Stimulated activated naive CD4-positive, alpha-beta T cell (primary cell): ENCODE results near the gene PIK3C3.
A peak's percentile ranks its signal among the peaks of the same experiment; 100 is the strongest.

Experiments used
- DNase-seq, 6 experiments: peaks; one replicate each; lab custom pipeline; 2025; lab: John Stamatoyannopoulos, UW

PIK3C3 gene

DNA sequence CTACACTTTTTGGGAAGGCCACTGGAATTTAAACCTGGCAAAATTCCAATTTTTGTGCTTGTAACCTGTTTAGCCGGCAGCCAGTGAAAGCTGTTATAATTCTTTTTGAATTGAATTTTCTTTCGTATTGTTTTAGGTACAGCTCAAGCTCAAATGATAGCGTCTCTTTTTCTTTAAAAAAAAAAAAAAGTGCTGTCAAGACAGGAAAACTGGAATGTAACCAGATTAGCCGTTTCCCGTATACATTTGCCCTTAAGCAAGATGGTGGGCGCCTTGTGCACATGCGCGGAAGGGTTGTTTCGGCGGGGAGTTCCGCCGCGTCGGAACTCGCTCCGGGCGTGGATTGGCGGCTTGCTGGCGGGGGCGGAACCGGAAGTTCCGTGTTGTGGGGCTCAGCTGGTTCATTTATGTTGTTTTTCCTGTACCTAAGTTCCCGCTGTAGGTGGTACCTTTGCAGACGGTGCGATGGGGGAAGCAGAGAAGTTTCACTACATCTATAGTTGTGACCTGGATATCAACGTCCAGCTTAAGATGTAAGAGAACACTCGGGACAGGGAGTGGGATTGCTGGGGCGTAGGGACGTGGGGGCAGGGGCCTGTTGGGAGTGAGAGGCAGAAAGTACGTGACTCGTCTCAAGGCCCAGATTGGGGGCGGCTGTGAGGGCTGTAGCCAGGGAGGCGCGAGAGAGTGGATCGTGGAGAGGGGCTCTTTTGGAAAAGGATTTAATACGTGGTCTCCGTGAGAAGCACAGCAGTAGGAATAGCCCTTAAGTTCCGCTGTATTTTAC is at the start of gene PIK3C3:
Gene PIK3C3 (plus strand): TSS at position 408 of the 787 bp plus-strand sequence. CDS start 58 bp downstream, at position 466.
- DNase-seq = peak; percentile 92 to 98 (median 96)

DNA sequence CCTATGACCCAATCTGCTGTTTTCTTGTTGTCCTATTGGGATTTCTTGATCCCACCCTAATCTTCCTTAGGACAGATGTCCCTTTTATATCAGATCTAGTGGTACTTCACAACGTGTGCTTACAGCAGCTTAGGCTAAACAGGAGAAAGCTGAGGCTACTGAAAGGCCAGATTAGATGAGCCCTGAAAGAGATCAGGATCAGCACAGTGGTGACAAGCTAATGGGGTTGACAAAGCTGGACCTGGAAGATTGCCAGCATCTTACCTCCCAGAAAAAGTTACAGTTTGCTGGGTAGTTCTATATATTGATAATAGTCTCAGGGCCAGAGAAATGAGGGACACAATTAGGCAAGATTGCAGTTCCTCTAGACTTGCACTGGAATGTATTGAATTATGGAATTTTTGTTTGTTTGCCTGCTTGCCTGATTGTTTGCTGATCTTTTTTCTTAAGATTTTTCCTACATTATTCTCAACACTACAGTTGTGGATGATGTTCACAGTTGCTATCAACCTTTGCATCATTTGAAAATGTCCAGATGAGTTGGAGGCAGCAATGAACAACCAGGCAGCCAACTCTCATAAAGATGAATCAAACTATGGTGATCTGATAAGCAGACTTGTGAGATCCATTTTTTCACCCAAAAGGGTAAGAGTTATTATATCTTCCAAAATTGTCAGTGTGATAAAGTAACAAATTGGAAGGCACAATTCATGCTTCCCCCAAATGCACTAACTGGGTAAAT is 49.1 kb upstream of the PIK3C3 start:
- no peak for DNase-seq

DNA sequence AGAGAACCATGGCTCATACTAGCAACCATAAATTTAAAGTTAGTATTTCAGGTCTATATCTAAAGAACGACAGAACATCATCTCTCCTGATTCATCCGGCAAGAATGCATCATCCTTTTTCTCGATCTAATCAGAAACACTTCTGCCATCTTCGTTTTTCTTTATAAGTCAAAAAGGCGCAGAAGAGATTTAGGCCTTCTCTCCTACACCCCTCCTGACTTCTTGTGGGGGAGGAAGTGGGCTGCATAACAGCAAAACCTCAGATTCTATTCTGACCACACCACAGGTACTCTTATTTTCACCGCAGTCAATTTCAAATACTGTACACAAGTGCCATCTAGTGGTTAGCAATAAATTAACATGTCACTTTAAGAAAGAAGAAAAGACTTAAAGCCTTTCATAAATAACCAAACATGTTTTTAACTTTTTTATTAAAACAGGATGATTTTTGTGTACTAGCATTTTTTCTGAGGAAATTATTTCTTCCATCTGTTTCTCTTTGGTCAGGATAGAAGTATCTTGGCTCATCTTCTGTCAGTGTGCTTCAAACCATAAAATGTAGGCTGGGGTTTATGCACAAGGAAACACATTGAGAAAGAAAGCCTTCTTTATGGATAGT is 48.4 kb upstream of the PIK3C3 start:
- peak in 4 of 6 experiments; percentile 1 to 73 (median 56) for DNase-seq

DNA sequence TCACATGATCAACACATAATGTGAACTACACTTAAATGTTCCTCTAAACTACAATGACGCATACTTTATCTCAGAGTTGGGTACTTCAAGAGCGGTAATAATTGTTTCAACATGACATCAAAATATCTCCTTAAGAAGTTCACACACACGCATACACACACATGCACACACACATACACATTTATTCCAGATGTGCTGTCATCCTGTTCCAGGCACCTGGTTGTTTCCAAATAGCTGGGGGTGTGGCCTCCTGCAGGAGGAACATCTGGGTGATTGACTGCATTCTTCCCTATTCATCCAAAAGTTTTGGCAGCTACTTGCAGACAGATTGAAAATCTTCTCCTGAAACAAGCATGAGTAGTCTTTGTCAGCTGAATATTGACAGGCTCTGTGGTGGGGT is 37.9 kb upstream of the PIK3C3 start:
- DNase-seq = no peak

DNA sequence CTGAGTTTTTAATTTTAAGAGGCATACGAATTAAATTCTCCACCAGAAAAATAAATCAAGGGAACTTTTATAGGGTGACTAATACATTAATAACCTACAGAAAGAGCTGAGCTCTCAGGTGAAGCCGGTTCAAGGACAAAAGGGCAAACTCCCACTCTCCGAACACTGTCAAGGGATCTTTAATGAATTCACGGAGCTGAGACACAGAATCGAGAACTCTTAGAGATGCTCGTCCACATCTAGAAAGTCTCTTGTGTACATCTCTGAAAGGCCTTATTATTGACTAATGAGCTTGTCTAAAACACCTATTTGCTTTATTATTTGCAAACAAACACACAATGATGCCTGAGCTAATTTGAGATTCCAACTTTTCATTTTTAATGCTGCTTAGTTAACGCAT is 33.3 kb upstream of the PIK3C3 start:
- no peak for DNase-seq

DNA sequence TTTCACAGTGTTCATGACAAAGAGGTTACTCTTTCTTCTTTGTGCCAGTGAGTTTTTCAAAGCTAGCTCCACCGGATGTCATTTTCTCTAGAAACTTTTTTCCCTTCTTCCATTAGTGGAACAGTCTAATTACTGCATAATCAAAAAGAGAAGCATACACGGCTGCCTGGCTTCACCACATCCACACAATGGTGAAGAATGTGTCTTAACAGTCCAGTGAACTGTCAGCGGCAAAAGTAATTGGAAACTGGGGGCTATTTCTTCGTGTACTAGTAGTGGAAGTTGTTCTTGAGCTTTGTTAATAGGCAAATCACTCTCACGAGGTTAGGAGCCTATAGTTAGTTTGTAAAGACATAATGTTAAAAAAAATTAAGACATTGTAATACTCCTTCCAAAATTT is 32.9 kb upstream of the PIK3C3 start:
- DNase-seq = no peak

DNA sequence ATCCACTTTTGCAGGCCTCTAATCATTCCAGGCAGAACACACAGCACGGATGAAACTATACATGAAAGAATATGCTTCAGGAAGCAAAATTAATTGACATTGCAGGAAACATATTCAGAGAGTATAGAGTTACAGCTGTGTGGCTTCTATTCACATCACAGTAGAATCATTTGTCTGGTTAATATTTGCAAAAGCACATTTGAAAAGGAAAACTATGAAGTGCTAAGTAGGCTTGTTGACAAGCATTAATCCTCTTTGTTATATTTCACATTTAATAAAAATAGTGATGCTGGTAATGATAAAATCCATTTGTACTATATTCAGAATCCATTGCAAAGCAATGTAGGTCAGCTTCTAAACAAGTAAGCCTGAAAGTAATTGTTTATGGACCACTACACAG is 32.2 kb upstream of the PIK3C3 start:
- no peak for DNase-seq

DNA sequence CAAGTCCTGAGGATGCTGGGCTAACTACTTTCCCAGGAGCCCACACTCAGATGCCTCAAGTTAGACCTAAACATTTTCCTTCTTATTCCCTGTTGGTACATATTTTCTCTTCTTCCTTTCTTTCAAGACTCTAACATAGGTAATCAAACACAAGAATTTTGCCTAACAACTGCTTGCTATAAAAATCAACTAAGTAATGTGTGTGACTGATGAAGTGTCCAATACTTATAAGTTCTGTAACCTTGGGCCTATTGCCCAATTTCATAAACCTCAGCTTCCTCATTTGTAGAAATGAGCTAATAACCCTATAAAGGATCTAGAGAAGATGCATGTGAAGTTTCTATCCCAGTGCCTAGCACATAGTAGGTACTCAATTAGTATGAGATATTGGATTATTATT is 31.6 kb upstream of the PIK3C3 start:
- no peak for DNase-seq

DNA sequence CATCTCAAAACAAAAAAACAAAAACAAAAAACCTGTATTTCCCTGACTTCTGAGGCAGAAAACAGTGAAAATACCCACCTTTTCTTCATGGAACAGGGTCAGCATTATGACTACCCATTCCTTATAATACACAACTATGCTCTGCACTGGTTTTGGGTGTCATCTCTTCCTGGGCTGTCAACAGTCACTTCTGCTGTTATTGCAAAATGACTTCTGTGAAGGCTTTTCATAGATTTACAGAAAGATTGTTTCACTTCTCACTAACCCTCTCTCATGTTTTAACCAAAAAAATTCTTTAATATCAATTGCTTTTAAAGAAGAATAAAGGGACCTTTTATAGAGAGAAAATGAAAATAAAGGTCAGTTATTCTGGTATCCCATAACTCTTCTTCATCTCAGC is 26.5 kb upstream of the PIK3C3 start:
- no peak for DNase-seq

DNA sequence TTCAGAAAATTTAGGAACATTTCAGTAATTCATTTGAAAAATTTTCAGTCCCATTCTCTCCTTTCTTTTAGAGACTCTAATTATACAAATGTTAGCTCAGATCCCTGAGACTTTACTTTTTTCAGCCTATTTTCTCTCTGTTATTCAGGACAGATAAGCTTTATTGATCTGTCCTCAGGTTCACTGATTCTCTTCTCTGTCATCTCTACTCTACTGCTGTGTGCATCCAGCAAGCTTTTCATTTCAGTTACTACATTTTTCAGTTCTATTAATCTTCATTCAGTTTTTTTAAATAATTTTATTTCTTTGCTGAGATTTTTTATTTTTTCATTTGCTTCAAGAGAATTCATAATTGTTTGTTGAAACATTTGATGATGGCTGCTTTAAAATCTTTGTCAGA is 22.1 kb upstream of the PIK3C3 start:
- DNase-seq = no peak

DNA sequence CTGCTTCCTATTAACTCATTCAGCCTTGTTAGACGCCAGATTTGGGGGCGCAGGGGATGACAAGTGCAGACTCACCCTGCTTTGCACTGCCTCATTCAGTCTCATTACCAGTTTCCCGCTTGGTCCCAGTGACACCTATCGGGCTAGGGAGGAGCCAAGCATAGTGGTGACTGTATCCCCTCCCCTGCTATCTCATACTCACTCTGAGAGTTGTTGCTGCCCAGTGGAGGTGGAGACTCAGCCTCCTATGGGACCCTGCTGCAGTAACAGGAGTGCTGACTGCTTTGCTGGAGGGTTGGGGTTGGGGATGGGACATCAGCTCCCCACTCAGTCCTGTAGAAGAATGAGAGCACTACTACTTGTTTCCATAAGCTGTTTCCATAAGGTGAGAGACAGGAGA is 21.3 kb upstream of the PIK3C3 start:
- DNase-seq = no peak

DNA sequence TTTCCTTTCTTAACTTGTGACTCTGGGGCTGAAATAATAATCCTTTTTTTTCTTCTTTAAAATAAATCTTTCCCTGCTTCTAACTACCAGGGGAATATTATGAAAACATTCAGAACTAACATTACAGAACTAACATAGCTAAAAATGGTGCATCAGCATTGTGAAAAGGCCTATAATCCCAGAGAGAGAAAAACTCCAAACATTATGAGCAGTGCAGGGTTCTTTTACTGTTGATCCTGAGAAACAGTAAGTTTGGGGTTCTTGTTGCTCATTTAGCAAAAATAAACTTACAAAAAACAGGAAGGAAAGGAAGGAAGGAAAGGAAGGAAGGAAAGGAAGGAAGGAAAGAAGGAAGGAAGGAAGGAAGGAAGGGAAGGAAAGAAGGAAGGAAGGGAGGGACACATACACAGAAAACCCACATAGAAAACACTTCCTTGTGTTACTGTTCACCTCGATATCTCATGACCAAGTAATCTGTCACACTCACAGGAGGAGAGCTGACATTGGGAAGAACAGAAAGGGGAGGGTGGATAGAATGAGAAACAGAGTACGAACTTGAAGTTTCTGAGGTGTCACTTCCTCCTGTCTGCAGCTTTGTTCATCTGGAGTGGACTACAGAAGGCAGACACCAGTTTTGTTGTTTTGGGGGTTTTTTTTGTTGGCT is 18.4 kb upstream of the PIK3C3 start:
- no peak for DNase-seq

DNA sequence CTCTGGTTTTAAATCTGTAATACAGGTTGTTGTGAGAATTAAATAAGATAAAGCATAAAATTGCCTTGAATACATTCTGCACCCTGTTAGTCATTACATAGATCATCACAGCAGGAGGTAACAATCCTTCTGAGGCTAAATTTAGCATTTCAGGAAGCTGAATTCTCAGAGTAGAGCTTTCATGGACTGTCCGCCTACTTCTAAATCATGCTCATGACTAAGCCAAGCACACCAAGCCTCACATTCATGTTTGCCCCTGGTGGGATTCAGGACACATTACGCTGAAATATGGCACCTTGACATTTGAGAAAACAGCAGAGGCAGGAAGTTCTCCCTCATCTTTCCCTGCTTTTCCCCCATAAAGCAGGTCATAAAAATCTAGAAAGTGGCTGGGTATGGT is 16.6 kb upstream of the PIK3C3 start:
- DNase-seq = no peak

DNA sequence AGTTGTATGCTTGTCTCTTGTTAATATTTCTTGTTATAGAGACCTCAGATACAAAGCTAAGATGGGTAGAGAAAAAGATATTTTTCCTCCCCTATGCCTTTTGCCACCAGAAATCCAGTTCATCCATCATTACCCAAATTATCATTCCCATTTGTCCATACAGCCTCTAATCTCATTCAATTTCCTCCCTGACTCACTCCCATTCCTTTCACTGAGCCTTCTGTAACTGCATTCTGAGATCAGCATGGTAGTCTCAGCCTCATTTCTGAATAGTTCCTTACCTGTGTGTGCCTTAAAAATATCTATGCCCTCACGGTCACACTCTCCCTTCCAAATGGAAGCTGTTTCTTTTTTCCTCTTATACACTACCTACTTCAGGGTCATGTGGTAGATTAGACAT is 15.7 kb upstream of the PIK3C3 start:
- no peak for DNase-seq

DNA sequence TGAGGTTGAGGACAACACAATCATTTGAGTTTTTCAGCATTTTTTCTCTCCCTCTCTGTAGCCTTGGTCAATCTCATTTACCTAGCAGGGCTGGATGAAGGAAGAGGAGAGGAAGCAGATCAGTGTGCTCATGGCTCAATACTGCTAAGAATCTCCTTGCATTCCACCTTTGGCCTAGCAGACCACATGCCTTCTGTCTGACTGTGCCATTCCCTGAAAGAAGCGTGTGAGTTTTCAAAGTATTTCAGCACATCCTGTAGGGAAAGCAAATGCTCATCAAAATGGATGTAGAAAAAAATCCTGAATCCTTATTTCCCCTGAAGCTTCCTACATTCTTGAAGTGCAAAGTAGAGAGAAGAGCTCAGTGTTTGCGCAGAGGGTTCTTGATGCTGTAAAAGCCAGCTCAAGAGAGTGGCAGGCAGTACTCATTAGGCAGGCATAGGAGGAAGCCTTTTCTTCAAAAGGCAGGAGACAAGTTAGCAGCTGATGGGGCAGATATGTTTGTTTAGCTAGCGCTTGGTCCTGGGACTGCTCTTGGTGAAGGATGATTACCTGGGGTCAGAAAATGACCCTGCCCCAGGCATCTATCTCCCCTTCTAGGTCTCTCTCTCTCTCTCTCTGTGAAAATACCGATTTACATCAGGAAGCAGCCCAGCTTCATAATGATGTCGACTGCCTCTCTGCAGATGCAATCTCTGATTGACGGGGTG is 14.4 kb upstream of the PIK3C3 start:
- DNase-seq = no peak

DNA sequence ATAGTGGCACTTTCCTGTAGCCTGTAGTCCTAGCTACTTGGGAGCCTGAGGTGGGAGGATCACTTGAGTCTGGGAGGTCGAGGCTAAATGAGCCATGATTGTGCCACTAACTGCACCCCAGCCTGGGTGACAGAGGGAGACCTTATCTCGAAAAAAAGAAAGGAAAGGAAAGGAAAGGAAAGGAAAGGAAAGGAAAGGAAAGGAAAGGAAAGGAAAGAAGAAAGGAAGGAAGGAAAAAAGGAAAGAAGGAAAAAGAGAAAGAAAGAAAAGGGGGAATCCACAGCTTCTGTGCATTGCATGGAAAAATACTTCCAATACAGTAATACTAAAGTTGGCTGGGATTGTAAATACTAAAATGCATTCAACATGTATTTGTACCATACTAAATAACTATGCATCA is 12.8 kb upstream of the PIK3C3 start:
- no peak for DNase-seq

DNA sequence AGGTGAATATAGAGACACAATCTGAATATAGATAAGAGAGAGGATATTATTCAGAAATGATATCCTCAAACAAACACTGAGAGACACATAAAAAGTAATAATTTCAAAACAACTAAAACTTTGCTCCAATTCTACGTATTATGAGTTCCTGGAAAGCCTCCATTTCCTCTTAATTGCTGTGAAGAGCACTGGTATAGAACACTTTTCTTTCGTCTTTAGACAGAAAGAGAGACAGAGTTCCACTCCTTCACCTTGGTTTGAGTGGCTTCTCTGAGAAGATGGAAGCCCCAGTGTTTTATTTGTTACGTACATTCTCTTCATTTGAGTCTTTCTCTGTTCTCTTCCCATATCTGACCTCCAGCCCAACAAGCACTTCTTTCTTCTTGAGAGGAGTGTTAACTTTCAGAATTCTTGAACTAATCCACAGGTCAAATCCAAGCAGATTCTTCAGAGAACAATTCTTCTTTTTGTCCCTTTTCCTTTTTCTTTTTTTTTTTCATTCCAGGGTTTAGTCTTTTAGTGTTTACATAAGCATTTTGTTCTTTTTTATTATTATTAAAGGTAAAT is 6.4 kb upstream of the PIK3C3 start:
- DNase-seq = no peak

DNA sequence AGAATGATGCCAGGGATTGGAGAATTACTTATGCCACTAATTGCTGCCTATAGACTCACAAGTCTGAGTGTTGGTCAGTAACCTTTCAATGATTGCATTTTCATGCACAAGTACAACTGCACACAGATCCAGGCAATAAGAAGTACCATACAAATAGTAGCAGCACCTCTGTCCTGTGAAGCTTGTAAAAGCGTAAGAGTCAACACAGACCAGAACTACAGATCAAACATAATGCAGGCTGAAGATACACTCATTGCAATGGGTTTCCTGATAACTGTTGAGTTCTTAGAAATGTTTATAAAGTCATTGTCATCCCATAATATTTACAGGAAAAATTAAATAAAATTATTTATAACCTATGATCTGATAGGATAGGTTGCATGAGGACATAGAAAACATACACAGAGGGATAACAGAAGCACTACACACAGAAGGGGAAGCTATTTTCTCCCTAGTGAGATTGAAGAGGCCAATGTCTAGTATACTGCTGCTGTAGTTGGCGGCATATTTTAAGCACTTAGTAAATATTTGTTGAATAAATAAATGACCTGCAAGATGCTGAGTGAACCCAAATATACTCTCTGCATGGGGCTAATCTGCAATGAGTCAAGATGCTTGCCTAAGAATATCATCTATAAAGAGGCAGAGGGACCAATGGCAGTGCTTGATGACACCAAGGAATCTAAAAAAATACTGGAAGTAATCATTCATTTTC is 5.7 kb upstream of the PIK3C3 start:
- DNase-seq = no peak

DNA sequence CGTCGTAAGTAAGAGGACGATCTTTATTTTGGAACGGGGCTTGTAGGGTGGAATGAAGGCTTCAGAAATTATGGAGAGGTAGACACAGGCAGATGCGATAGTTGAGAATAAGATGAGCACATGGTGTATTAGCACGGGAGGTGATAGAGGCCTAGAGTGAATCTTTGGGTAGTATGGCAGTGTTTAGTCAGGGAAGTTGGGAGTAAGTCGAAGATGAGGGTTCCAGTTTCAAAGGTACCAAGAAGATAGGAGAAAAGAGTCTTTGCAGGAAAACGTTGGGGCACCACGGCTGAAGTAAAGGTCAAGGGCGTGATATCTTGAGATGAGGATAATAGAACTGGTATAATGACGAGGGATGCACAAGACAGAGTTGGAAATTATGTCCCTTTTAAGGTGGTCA is 654 bp downstream of the PIK3C3 start:
- DNase-seq = no peak

DNA sequence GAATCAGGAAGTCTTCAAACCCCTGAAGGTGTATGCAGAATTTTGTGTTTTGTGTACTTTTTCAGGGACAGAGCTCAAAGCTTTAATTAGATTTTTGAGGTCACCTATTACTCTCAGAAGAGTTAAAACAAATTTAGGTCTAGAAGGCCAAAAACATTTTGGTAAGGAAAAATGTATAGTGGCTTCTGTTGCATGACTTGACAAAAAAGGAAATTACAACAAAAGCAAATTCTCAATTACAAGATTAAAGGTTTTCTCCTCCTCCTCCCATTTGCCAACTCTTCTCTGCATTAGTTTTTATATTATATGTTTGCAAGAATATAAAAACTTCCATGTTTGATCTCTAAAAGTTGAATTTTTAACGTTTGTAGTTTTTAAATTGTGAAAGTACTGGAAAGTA is 4.0 kb downstream of the PIK3C3 start:
- DNase-seq = no peak
